ENCODE data around the gene AKT1. TPM values are rescaled to one million over a fixed set of nuclear protein-coding genes. Genes with fewer than 3 reads are reported as not detected.

Gene AKT1
- total and polyA plus RNA-seq, 2 donors: 56.2 to 90.9 TPM

- H3K27me3 ChIP-seq (ENCODE audit: control insufficient read depth in 2 of 2, insufficient read depth in 1 of 2, low read length in 1 of 2): no peaks in the 10 kb centered on the region
- H3K4me1 ChIP-seq (ENCODE audit: control insufficient read depth in 2 of 2, insufficient read depth in 2 of 2, low read length in 2 of 2): peaks cover 5 to 12% of the 10 kb centered on the region in 2 donors
- DNase-seq (ENCODE audit: low read depth in 6 of 9, low spot score in 9 of 9): no peak
- WGBS: 95% methylated on average over 39 of the region's 39 CpGs
- H3K9me3 ChIP-seq (ENCODE audit: control insufficient read depth in 2 of 2, insufficient read depth in 1 of 2, low read length in 1 of 2): peaks cover 0 to 4% of the 10 kb centered on the region in 2 donors
- H3K27ac ChIP-seq (ENCODE audit: low read depth in 1 of 2, low read length in 1 of 2): no peak overlapping the region
- H3K4me3 ChIP-seq (ENCODE audit: low read length in 2 of 2): no peak overlapping the region
- H3K36me3 ChIP-seq (ENCODE audit: control insufficient read depth in 2 of 2, insufficient read depth in 2 of 2, low read length in 1 of 2): peaks cover 10 to 70% of the 10 kb centered on the region in 2 donors
These were observed 6.5 kb downstream of the AKT1 start for GRCh38 chr14:104788873-104789663.

- Histone ChIP-seq H3K9me3 (ENCODE audit: control insufficient read depth in 2 of 2, insufficient read depth in 1 of 2, low read length in 1 of 2) (no peaks in the 10 kb centered on the region), H3K4me3 (ENCODE audit: low read length in 2 of 2) (no peak overlapping the region), H3K4me1 (ENCODE audit: control insufficient read depth in 2 of 2, insufficient read depth in 2 of 2, low read length in 2 of 2) (peaks cover 0 to 4% of the 10 kb centered on the region in 2 donors), H3K27me3 (ENCODE audit: control insufficient read depth in 2 of 2, insufficient read depth in 1 of 2, low read length in 1 of 2) (no peaks in the 10 kb centered on the region), H3K27ac (ENCODE audit: low read depth in 1 of 2, low read length in 1 of 2) (no peak overlapping the region), H3K36me3 (ENCODE audit: control insufficient read depth in 2 of 2, insufficient read depth in 2 of 2, low read length in 1 of 2) (peaks cover 10 to 76% of the 10 kb centered on the region in 2 donors)
- no peak for DNase-seq (ENCODE audit: low read depth in 6 of 9, low spot score in 9 of 9)
- 97% methylated on average over 14 of the region's 14 CpGs for WGBS
These were observed 7.3 kb downstream of the AKT1 start for GRCh38 chr14:104788161-104788818.

- no peaks in the 10 kb centered on the region for H3K27me3 ChIP-seq (ENCODE audit: control insufficient read depth in 2 of 2, insufficient read depth in 1 of 2, low read length in 1 of 2)
- no peak for DNase-seq (ENCODE audit: low read depth in 6 of 9, low spot score in 9 of 9)
- no peaks in the 10 kb centered on the region for H3K4me1 ChIP-seq (ENCODE audit: control insufficient read depth in 2 of 2, insufficient read depth in 2 of 2, low read length in 2 of 2)
- H3K9me3 ChIP-seq (ENCODE audit: control insufficient read depth in 2 of 2, insufficient read depth in 1 of 2, low read length in 1 of 2): no peaks in the 10 kb centered on the region
- peaks cover 10 to 76% of the 10 kb centered on the region in 2 donors for H3K36me3 ChIP-seq (ENCODE audit: control insufficient read depth in 2 of 2, insufficient read depth in 2 of 2, low read length in 1 of 2)
- 91% methylated on average over 7 of the region's 7 CpGs for WGBS
- H3K4me3 ChIP-seq (ENCODE audit: low read length in 2 of 2): no peak overlapping the region
- H3K27ac ChIP-seq (ENCODE audit: low read depth in 1 of 2, low read length in 1 of 2): no peak overlapping the region
These were observed 7.8 kb downstream of the AKT1 start for GRCh38 chr14:104787736-104788135.

GRCh38 chr14:104786726-104787675 lies 8.5 kb downstream of the AKT1 start:
- Histone ChIP-seq H3K36me3 (ENCODE audit: control insufficient read depth in 2 of 2, insufficient read depth in 2 of 2, low read length in 1 of 2) (peaks cover 10 to 79% of the 10 kb centered on the region in 2 donors), H3K9me3 (ENCODE audit: control insufficient read depth in 2 of 2, insufficient read depth in 1 of 2, low read length in 1 of 2) (no peaks in the 10 kb centered on the region), H3K4me3 (ENCODE audit: low read length in 2 of 2) (no peak overlapping the region), H3K4me1 (ENCODE audit: control insufficient read depth in 2 of 2, insufficient read depth in 2 of 2, low read length in 2 of 2) (no peaks in the 10 kb centered on the region), H3K27ac (ENCODE audit: low read depth in 1 of 2, low read length in 1 of 2) (no peak overlapping the region), H3K27me3 (ENCODE audit: control insufficient read depth in 2 of 2, insufficient read depth in 1 of 2, low read length in 1 of 2) (no peaks in the 10 kb centered on the region)
- WGBS: 90% methylated on average over 30 of the region's 30 CpGs
- no peak for DNase-seq (ENCODE audit: low read depth in 6 of 9, low spot score in 9 of 9)

GRCh38 chr14:104786091-104786586 lies 9.4 kb downstream of the AKT1 start:
- Histone ChIP-seq H3K27ac (ENCODE audit: low read depth in 1 of 2, low read length in 1 of 2) (no peak overlapping the region), H3K27me3 (ENCODE audit: control insufficient read depth in 2 of 2, insufficient read depth in 1 of 2, low read length in 1 of 2) (no peaks in the 10 kb centered on the region), H3K9me3 (ENCODE audit: control insufficient read depth in 2 of 2, insufficient read depth in 1 of 2, low read length in 1 of 2) (no peaks in the 10 kb centered on the region), H3K4me3 (ENCODE audit: low read length in 2 of 2) (no peak overlapping the region), H3K4me1 (ENCODE audit: control insufficient read depth in 2 of 2, insufficient read depth in 2 of 2, low read length in 2 of 2) (no peaks in the 10 kb centered on the region), H3K36me3 (ENCODE audit: control insufficient read depth in 2 of 2, insufficient read depth in 2 of 2, low read length in 1 of 2) (peaks cover 10 to 77% of the 10 kb centered on the region in 2 donors)
- 43% methylated on average over 12 of the region's 14 CpGs for WGBS
- no peak for DNase-seq (ENCODE audit: low read depth in 6 of 9, low spot score in 9 of 9)

- Histone ChIP-seq H3K36me3 (ENCODE audit: control insufficient read depth in 2 of 2, insufficient read depth in 2 of 2, low read length in 1 of 2) (peaks cover 10 to 77% of the 10 kb centered on the region in 2 donors), H3K4me1 (ENCODE audit: control insufficient read depth in 2 of 2, insufficient read depth in 2 of 2, low read length in 2 of 2) (no peaks in the 10 kb centered on the region), H3K9me3 (ENCODE audit: control insufficient read depth in 2 of 2, insufficient read depth in 1 of 2, low read length in 1 of 2) (no peaks in the 10 kb centered on the region), H3K27me3 (ENCODE audit: control insufficient read depth in 2 of 2, insufficient read depth in 1 of 2, low read length in 1 of 2) (no peaks in the 10 kb centered on the region), H3K4me3 (ENCODE audit: low read length in 2 of 2) (no peak overlapping the region), H3K27ac (ENCODE audit: low read depth in 1 of 2, low read length in 1 of 2) (no peak overlapping the region)
- DNase-seq (ENCODE audit: low read depth in 6 of 9, low spot score in 9 of 9): no peak
- WGBS: 93% methylated on average over 13 of the region's 13 CpGs
These were observed 9.9 kb downstream of the AKT1 start for GRCh38 chr14:104785708-104786080.

- H3K36me3 ChIP-seq (ENCODE audit: control insufficient read depth in 2 of 2, insufficient read depth in 2 of 2, low read length in 1 of 2): peaks cover 11 to 77% of the 10 kb centered on the region in 2 donors
- DNase-seq (ENCODE audit: low read depth in 6 of 9, low spot score in 9 of 9): no peak
- no peak overlapping the region for H3K4me3 ChIP-seq (ENCODE audit: low read length in 2 of 2)
- 91% methylated on average over 36 of the region's 36 CpGs for WGBS
- H3K4me1 ChIP-seq (ENCODE audit: control insufficient read depth in 2 of 2, insufficient read depth in 2 of 2, low read length in 2 of 2): no peaks in the 10 kb centered on the region
- no peaks in the 10 kb centered on the region for H3K9me3 ChIP-seq (ENCODE audit: control insufficient read depth in 2 of 2, insufficient read depth in 1 of 2, low read length in 1 of 2)
- H3K27ac ChIP-seq (ENCODE audit: low read depth in 1 of 2, low read length in 1 of 2): no peak overlapping the region
- H3K27me3 ChIP-seq (ENCODE audit: control insufficient read depth in 2 of 2, insufficient read depth in 1 of 2, low read length in 1 of 2): no peaks in the 10 kb centered on the region
These were observed 10.5 kb downstream of the AKT1 start for GRCh38 chr14:104784846-104785707.

- Histone ChIP-seq H3K9me3 (ENCODE audit: control insufficient read depth in 2 of 2, insufficient read depth in 1 of 2, low read length in 1 of 2) (no peaks in the 10 kb centered on the region), H3K27ac (ENCODE audit: low read depth in 1 of 2, low read length in 1 of 2) (no peak overlapping the region), H3K4me1 (ENCODE audit: control insufficient read depth in 2 of 2, insufficient read depth in 2 of 2, low read length in 2 of 2) (no peaks in the 10 kb centered on the region), H3K4me3 (ENCODE audit: low read length in 2 of 2) (no peak overlapping the region), H3K27me3 (ENCODE audit: control insufficient read depth in 2 of 2, insufficient read depth in 1 of 2, low read length in 1 of 2) (no peaks in the 10 kb centered on the region), H3K36me3 (ENCODE audit: control insufficient read depth in 2 of 2, insufficient read depth in 2 of 2, low read length in 1 of 2) (peaks cover 16 to 79% of the 10 kb centered on the region in 2 donors)
- DNase-seq (ENCODE audit: low read depth in 6 of 9, low spot score in 9 of 9): no peak
- 98% methylated on average over 9 of the region's 9 CpGs for WGBS
These were observed 11.4 kb downstream of the AKT1 start for GRCh38 chr14:104784218-104784568.

All from thymus (tissue), 11 donors.